HG03439 (cell line): Measurements from ENCODE around the gene TEX264.
"Not testable (repeated sequence)": the region's sequence is repeated elsewhere in the genome, so short reads cannot be mapped to it uniquely, and the experiment has no call there.

ENCODE experiments used
- ATAC-seq: cut with Tn5 transposase; IDR thresholded peaks from one replicate; pipeline ENCODE4 v1.9.1; 2021; ENCODE audit warnings: mild to moderate bottlenecking, moderate library complexity; ENCODE audit not compliant: unreplicated experiment

TEX264 gene

GRCh38 chr3:51670823-51671733 is at the start of gene TEX264:
TSS of gene TEX264 (plus strand) at chr3:51671252. CDS start at chr3:51674305, 3,053 bp downstream.
- peak; percentile 81 for ATAC-seq

- no peak for ATAC-seq
These were observed 48.6 kb upstream of the TEX264 start for GRCh38 chr3:51622413-51622812.

- no peak for ATAC-seq
These were observed 48.2 kb upstream of the TEX264 start for GRCh38 chr3:51622868-51623267.

- no peak for ATAC-seq
These were observed 40.5 kb upstream of the TEX264 start for GRCh38 chr3:51630513-51630912.

GRCh38 chr3:51637144-51637940 is 33.7 kb upstream of the TEX264 start:
- no peak for ATAC-seq

GRCh38 chr3:51637941-51638471 is 33.0 kb upstream of the TEX264 start:
- ATAC-seq, result peak; percentile 73

GRCh38 chr3:51642462-51642861 is 28.6 kb upstream of the TEX264 start:
- ATAC-seq, result no peak

GRCh38 chr3:51646091-51646490 is 25.0 kb upstream of the TEX264 start:
- no peak for ATAC-seq

- ATAC-seq, result not testable (repeated sequence)
These were observed 18.9 kb upstream of the TEX264 start for GRCh38 chr3:51652103-51652502.

GRCh38 chr3:51653409-51653808 is 17.6 kb upstream of the TEX264 start:
- ATAC-seq, result not testable (repeated sequence)

GRCh38 chr3:51657234-51657633 is 13.8 kb upstream of the TEX264 start:
- ATAC-seq, result no peak

GRCh38 chr3:51659942-51660341 is 11.1 kb upstream of the TEX264 start:
- ATAC-seq, result no peak

- no peak for ATAC-seq
These were observed 8.6 kb upstream of the TEX264 start for GRCh38 chr3:51662456-51662855.

GRCh38 chr3:51668756-51669155 is 2.3 kb upstream of the TEX264 start:
- ATAC-seq, result no peak

- ATAC-seq, result no peak
These were observed 1.6 kb upstream of the TEX264 start for GRCh38 chr3:51669241-51670052.

GRCh38 chr3:51670053-51670822 is 814 bp upstream of the TEX264 start:
- no peak for ATAC-seq

- ATAC-seq, result peak; percentile 33
These were observed 853 bp downstream of the TEX264 start for GRCh38 chr3:51671734-51672475.

- ATAC-seq, result no peak
These were observed 2.2 kb downstream of the TEX264 start for GRCh38 chr3:51673181-51673801.
